Activated naive CD8-positive, alpha-beta T cell treated with anti-CD3 and anti-CD28 coated beads for 36 hours (primary cell): ENCODE results near the gene ENOX1. TPM values are rescaled to one million over a fixed set of nuclear protein-coding genes. Genes with fewer than 3 reads are reported as not detected.

Experiments used
- DNase-seq: peaks from one replicate; pipeline ENCODE4 v3.0.0; 2021
- H3K27ac Mint-ChIP-seq: one replicate; pipeline ENCODE4 v1.8.0; 2022; ENCODE audit warnings: mild to moderate bottlenecking, moderate library complexity, mixed read lengths
- H3K27me3 Mint-ChIP-seq: one replicate; pipeline ENCODE4 v1.8.0; 2022; ENCODE audit warnings: mild to moderate bottlenecking, mixed read lengths
- H3K36me3 Mint-ChIP-seq: one replicate; pipeline ENCODE4 v1.8.0; 2021; ENCODE audit warnings: mild to moderate bottlenecking, mixed read lengths
- H3K4me1 Mint-ChIP-seq: one replicate; pipeline ENCODE4 v1.8.0; 2021; ENCODE audit warnings: mixed read lengths
- H3K4me3 Mint-ChIP-seq: one replicate; pipeline ENCODE4 v1.8.0; 2022; ENCODE audit warnings: mild to moderate bottlenecking, moderate library complexity, mixed read lengths
- H3K9me3 Mint-ChIP-seq: one replicate; pipeline ENCODE4 v1.8.0; 2022; ENCODE audit warnings: mixed read lengths
- total RNA-seq, 2 experiments: library from RNA; stranded (reverse); gene quantifications; one replicate each; pipeline ENCODE4 v1.2.3, GENCODE V29; 2021

The ENOX1 gene
- total RNA-seq, 2 experiments from 2014 or later, result not detected

DNA sequence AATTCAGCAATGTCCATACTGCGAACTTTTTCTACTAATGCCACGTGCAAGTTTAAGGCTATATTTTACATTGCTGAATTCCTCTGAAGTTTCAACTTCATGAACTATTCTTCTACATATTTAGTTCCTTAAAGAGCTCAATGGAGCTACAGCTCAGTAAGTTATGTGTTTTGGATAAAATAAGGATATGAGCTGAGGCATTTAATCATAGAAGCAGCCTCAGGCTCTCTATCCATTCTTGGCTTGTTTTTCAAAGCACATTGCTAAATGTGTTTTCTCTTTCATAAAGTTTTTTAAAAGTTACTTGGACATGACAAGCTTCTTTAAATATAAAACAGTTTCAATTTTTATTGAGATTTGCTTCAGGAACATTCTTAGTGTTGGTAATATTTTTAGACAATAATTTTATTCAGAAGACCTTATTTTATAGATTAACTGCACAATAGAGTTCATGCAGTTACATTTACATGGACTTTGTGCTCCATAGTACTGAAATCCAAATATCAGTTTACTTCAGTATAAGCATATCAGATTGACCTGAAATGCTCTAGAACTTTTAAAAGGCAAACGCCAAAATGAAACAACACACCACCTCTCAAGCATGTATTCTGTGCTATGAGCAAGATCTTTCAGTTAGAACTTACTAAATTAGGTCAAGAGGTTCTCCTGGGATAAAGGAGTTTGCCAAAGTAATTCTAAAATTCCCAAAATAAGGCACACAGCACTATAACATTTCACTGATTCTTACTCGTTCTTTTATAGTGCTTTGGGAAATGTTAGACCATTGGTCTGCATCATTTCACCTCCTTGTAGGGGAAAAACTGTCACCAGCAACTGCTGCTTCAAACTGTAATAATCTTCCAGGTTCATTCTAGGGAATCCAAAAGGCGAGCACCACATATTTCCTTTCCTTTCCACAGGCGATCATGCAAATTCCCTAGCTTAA is 275.5 kb downstream of the ENOX1 start:
- no peak for DNase-seq
- H3K4me1 Mint-ChIP-seq, result no peaks in the 10 kb centered on the region
- no peaks in the 10 kb centered on the region for H3K9me3 Mint-ChIP-seq
- no peaks in the 10 kb centered on the region for H3K27me3 Mint-ChIP-seq
- no peak overlapping the region for H3K27ac Mint-ChIP-seq
- H3K4me3 Mint-ChIP-seq, result no peak overlapping the region
- no peaks in the 10 kb centered on the region for H3K36me3 Mint-ChIP-seq

DNA sequence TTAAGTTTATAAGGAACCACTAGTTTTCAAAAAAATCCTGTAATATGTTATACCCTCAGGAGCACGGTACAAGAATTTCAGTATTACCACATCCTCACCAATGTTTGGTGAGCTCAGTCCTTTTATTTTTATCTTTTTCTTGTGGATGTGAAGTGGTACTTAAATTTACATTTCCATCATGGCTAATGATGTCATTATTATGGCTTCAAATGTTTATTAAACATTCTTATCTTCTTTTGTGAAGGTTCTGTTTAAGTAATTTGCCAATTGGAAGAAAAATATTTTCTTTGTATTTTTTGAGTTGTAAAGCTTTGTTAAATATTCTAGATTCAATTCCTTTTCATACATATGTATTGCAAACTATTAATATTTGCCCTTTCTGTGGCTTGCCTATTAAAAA is 291.0 kb downstream of the ENOX1 start:
- Mint-ChIP-seq H3K27me3 (peaks cover 16% of the 10 kb centered on the region), H3K36me3 (no peaks in the 10 kb centered on the region), H3K4me3 (no peak overlapping the region)

GRCh38 chr13:43494206-43494605 is 292.6 kb downstream of the ENOX1 start:
- Mint-ChIP-seq H3K4me3 (no peak overlapping the region), H3K27me3 (peaks cover 10% of the 10 kb centered on the region), H3K9me3 (peaks cover 1% of the 10 kb centered on the region), H3K4me1 (no peaks in the 10 kb centered on the region), H3K36me3 (no peaks in the 10 kb centered on the region), H3K27ac (no peak overlapping the region)
- no peak for DNase-seq

More for the DNA sequence above, 291.0 kb downstream of the ENOX1 start:
- DNase-seq, result no peak
- Mint-ChIP-seq H3K4me1 (no peaks in the 10 kb centered on the region), H3K27ac (no peak overlapping the region), H3K9me3 (peaks cover 8% of the 10 kb centered on the region)

DNA sequence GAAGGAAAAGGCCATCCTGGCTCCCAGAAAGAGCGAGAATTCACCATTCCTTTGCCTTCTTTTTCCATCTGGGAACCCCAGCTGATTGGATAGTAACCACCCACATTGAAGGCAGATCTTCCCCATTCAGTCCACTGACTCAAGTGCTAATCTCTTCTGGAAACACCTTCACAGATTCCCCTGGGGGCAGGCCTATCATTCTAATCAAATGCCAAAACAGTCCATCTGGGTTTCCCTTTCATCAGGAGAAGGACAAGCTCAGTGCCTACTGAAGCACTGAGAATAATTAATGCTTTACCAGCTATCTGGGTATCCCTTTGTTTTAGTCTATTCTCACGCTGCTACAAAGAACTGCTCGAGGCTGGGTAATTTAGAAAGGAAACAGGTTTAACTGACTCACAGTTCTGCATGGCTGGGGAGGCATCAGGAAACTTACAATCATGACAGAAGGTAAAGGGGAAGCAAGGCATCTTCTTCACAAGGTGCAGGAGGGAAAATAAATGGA is 293.2 kb downstream of the ENOX1 start:
- peaks cover 7% of the 10 kb centered on the region for H3K27me3 Mint-ChIP-seq
- H3K27ac Mint-ChIP-seq, result no peak overlapping the region
- H3K36me3 Mint-ChIP-seq, result no peaks in the 10 kb centered on the region
- H3K4me3 Mint-ChIP-seq, result no peak overlapping the region
- H3K4me1 Mint-ChIP-seq, result no peaks in the 10 kb centered on the region
- peaks cover 1% of the 10 kb centered on the region for H3K9me3 Mint-ChIP-seq
- no peak for DNase-seq

DNA sequence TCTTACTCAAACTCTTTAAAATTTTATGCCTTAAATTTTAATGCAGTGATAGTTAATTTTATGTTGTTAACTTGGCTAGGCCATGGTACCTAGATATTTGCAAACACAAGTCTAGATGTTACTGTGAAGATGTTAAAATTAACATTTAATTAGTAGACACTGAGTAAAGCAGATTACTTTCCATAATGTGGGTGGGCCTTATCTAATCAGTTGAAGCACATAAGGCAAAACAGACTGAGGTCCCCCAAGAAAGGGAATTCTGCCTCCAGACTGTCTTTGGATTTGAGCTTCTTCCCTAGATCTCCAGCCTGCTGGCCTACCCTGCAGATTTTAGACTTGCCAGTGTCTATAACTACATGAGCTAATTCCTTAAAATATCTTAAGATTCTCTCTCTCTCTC is 294.0 kb downstream of the ENOX1 start:
- Mint-ChIP-seq H3K4me1 (no peaks in the 10 kb centered on the region), H3K36me3 (no peaks in the 10 kb centered on the region), H3K27me3 (no peaks in the 10 kb centered on the region), H3K4me3 (no peak overlapping the region), H3K27ac (no peak overlapping the region), H3K9me3 (peaks cover 1% of the 10 kb centered on the region)
- DNase-seq, result no peak

- no peaks in the 10 kb centered on the region for H3K36me3 Mint-ChIP-seq
- no peaks in the 10 kb centered on the region for H3K27me3 Mint-ChIP-seq
- H3K9me3 Mint-ChIP-seq, result peaks cover 1% of the 10 kb centered on the region
- no peak overlapping the region for H3K4me3 Mint-ChIP-seq
- H3K27ac Mint-ChIP-seq, result no peak overlapping the region
- no peak for DNase-seq
- H3K4me1 Mint-ChIP-seq, result no peaks in the 10 kb centered on the region
These were observed 294.5 kb downstream of the ENOX1 start for GRCh38 chr13:43492311-43492710.

DNA sequence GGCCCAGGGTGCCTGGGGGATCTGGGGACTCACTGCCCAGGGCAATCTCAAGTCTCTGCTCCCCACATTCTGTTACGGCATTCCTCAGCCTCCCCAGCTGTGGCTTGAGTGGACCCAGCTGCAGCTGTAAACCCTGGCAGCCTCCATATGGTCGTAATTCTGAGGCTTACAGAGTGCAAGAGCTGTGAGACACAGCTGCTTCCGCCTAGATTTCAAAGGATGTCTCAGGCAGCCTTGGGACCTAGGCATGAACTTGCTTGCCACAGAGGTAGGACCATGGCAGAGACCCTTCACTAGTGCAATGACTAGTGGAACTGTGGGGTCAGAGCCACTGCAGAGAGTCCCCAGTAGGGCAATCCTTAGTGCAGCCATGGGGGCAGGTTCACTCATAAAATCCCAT is 297.5 kb downstream of the ENOX1 start:
- H3K4me1 Mint-ChIP-seq, result peaks cover 9% of the 10 kb centered on the region
- H3K27me3 Mint-ChIP-seq, result no peaks in the 10 kb centered on the region
- no peak overlapping the region for H3K4me3 Mint-ChIP-seq
- no peaks in the 10 kb centered on the region for H3K36me3 Mint-ChIP-seq
- no peak overlapping the region for H3K27ac Mint-ChIP-seq
- H3K9me3 Mint-ChIP-seq, result peaks cover 1% of the 10 kb centered on the region
- DNase-seq, result no peak

- H3K4me3 Mint-ChIP-seq, result no peak overlapping the region
- H3K27me3 Mint-ChIP-seq, result no peaks in the 10 kb centered on the region
- H3K4me1 Mint-ChIP-seq, result peaks cover 11% of the 10 kb centered on the region
- DNase-seq, result no peak
- peaks cover 1% of the 10 kb centered on the region for H3K9me3 Mint-ChIP-seq
- H3K36me3 Mint-ChIP-seq, result no peaks in the 10 kb centered on the region
- no peak overlapping the region for H3K27ac Mint-ChIP-seq
These were observed 298.9 kb downstream of the ENOX1 start for GRCh38 chr13:43487885-43488284.

DNA sequence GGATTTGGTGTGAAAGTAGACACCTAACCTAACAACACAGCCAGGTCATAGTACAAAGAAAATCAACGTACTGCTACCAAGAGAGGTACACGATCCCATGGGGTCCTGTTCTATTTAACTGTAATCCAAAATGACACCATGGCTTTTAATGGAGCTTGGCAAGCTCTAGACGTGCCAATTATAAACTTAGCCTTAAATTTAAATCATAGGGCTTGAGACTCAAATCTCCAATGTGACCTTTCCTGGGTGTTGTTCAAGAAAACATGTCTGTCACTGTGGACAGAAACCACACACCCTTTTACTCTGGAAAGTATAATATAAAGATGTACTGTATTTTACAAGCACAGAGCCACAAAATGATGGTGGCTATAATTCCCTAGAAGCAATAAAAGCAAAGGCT is 299.3 kb downstream of the ENOX1 start:
- no peak for DNase-seq
- no peak overlapping the region for H3K27ac Mint-ChIP-seq
- H3K9me3 Mint-ChIP-seq, result peaks cover 1% of the 10 kb centered on the region
- H3K27me3 Mint-ChIP-seq, result no peaks in the 10 kb centered on the region
- H3K4me1 Mint-ChIP-seq, result peaks cover 11% of the 10 kb centered on the region
- no peaks in the 10 kb centered on the region for H3K36me3 Mint-ChIP-seq
- H3K4me3 Mint-ChIP-seq, result no peak overlapping the region

GRCh38 chr13:43484432-43485225 is 302.1 kb downstream of the ENOX1 start:
- Mint-ChIP-seq H3K4me1 (peaks cover 11% of the 10 kb centered on the region), H3K27ac (peak overlapping the region; percentile 9)

DNA sequence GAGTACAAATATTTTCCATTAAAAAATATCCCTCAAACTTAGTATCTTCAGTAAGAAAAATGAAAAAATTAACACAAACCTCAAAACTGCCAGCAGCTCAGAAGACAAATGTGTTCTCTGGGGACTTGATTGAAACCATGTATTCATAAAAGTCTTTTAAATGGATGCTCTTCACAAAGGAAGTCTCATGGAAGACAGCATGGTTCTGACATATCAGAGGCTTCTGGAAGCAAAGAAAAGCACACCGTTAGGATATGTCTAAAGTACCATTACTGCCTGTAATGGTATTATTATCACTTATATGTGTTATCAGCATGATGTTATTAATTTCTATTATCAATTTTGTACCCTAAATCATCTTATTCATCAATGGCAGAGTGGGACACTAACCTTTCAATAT is 302.8 kb downstream of the ENOX1 start:
- H3K9me3 Mint-ChIP-seq, result no peaks in the 10 kb centered on the region
- H3K27ac Mint-ChIP-seq, result no peak overlapping the region
- no peak overlapping the region for H3K4me3 Mint-ChIP-seq
- H3K36me3 Mint-ChIP-seq, result no peaks in the 10 kb centered on the region
- no peaks in the 10 kb centered on the region for H3K27me3 Mint-ChIP-seq
- no peak for DNase-seq
- peaks cover 11% of the 10 kb centered on the region for H3K4me1 Mint-ChIP-seq

More at GRCh38 chr13:43484432-43485225, 302.1 kb downstream of the ENOX1 start:
- no peak overlapping the region for H3K4me3 Mint-ChIP-seq
- no peaks in the 10 kb centered on the region for H3K9me3 Mint-ChIP-seq
- H3K36me3 Mint-ChIP-seq, result no peaks in the 10 kb centered on the region
- DNase-seq, result peak; percentile 2
- H3K27me3 Mint-ChIP-seq, result no peaks in the 10 kb centered on the region

DNA sequence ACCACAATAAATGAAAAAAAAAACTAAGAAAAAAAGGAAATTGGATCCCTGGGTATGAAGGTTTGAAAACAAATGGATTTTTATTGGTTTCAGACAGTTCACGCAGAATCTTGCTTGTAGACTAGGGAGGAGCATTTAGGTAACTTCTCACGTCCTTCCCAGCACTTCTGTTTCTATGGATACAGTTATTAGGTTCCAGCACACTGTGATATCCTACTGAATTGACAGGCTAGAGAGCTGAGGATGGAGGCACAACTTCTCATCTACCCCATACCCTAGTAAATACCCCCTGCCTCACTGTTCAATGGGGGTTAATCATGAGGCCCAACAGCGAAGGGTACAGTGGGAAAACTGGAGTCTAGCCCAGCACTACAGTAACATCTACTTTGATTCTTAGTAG is 304.1 kb downstream of the ENOX1 start:
- Mint-ChIP-seq H3K27me3 (peaks cover 2% of the 10 kb centered on the region), H3K4me1 (peaks cover 11% of the 10 kb centered on the region), H3K27ac (no peak overlapping the region), H3K4me3 (no peak overlapping the region), H3K36me3 (no peaks in the 10 kb centered on the region), H3K9me3 (no peaks in the 10 kb centered on the region)
- no peak for DNase-seq

DNA sequence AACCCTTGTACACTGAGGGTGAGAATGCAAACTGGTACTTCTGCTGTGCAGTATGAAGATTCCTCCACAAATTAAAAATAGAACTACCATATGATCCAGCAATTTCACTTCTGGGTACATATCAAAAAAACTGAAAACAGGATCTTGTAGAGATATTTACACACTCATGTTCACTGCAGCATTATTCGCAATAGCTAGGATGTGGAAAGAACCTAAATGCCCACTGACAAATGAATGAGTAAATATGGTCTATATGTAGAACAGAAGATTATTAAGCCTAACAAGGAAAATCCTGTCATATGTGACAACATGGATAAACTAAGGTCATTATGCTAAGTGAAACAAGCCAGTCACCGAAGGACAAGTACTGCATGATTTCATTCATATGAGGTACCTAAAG is 304.7 kb downstream of the ENOX1 start:
- no peak overlapping the region for H3K4me3 Mint-ChIP-seq
- H3K36me3 Mint-ChIP-seq, result no peaks in the 10 kb centered on the region
- no peaks in the 10 kb centered on the region for H3K9me3 Mint-ChIP-seq
- peaks cover 11% of the 10 kb centered on the region for H3K4me1 Mint-ChIP-seq
- peaks cover 5% of the 10 kb centered on the region for H3K27me3 Mint-ChIP-seq
- H3K27ac Mint-ChIP-seq, result no peak overlapping the region
- no peak for DNase-seq

- H3K9me3 Mint-ChIP-seq, result no peaks in the 10 kb centered on the region
- no peak for DNase-seq
- H3K27ac Mint-ChIP-seq, result no peak overlapping the region
- H3K4me1 Mint-ChIP-seq, result no peaks in the 10 kb centered on the region
- H3K36me3 Mint-ChIP-seq, result no peaks in the 10 kb centered on the region
- H3K4me3 Mint-ChIP-seq, result no peak overlapping the region
- peaks cover 8% of the 10 kb centered on the region for H3K27me3 Mint-ChIP-seq
These were observed 307.9 kb downstream of the ENOX1 start for GRCh38 chr13:43478902-43479301.

GRCh38 chr13:43478211-43478610 is 308.6 kb downstream of the ENOX1 start:
- peaks cover 8% of the 10 kb centered on the region for H3K27me3 Mint-ChIP-seq
- no peak overlapping the region for H3K27ac Mint-ChIP-seq
- no peaks in the 10 kb centered on the region for H3K36me3 Mint-ChIP-seq
- no peaks in the 10 kb centered on the region for H3K9me3 Mint-ChIP-seq
- no peak for DNase-seq
- H3K4me1 Mint-ChIP-seq, result no peaks in the 10 kb centered on the region
- no peak overlapping the region for H3K4me3 Mint-ChIP-seq
